MCF 10A (cell line): ENCODE results near the gene GSAP. TPM values are rescaled to one million over a fixed set of nuclear protein-coding genes. Genes with fewer than 3 reads are reported as not detected.

Experiments used
- BruUV-seq: library from RNA; stranded (reverse); fragments of 400-500 nt; replicated peaks from 2 replicates; lab custom pipeline; 2021; lab: Mats Ljungman, UMichigan
- CTCF ChIA-PET: fragments of 300-600 bp; sonication (Branson Sonifier 250); formaldehyde crosslinking; extraction: SDS; loops from one replicate; lab custom pipeline; 2021; ENCODE audit warnings: antibody characterized with exemption, inconsistent platforms; lab: Yijun Ruan, JAX
- POLR2A ChIA-PET: fragments of 300-600, 350-650 bp; sonication (Branson Sonifier 250); formaldehyde crosslinking; extraction: SDS; loops from one replicate; lab custom pipeline; 2020; ENCODE audit warnings: antibody characterized with exemption, inconsistent platforms; lab: Yijun Ruan, JAX
- DNase-seq: peaks from one replicate; pipeline ENCODE4 v3.0.0-alpha.2; 2018; ENCODE audit not compliant: unreplicated experiment
- H3K27ac Mint-ChIP-seq: one replicate; pipeline ENCODE4 v1.8.0; 2022; ENCODE audit warnings: mild to moderate bottlenecking, low read depth, mixed read lengths; ENCODE audit not compliant: unreplicated experiment
- H3K27me3 Mint-ChIP-seq: one replicate; pipeline ENCODE4 v1.8.0; 2022; ENCODE audit warnings: mixed read lengths; ENCODE audit not compliant: insufficient read depth, unreplicated experiment
- H3K36me3 Mint-ChIP-seq: one replicate; pipeline ENCODE4 v1.8.0; 2022; ENCODE audit warnings: mild to moderate bottlenecking, moderate library complexity, mixed read lengths; ENCODE audit not compliant: insufficient read depth, unreplicated experiment
- H3K4me1 Mint-ChIP-seq: one replicate; pipeline ENCODE4 v1.8.0; 2022; ENCODE audit warnings: mixed read lengths; ENCODE audit not compliant: insufficient read depth, unreplicated experiment
- H3K4me3 Mint-ChIP-seq: one replicate; pipeline ENCODE4 v1.8.0; 2022; ENCODE audit warnings: mild to moderate bottlenecking, moderate library complexity, mixed read lengths; ENCODE audit not compliant: unreplicated experiment
- H3K9me3 Mint-ChIP-seq: one replicate; pipeline ENCODE4 v1.8.0; 2022; ENCODE audit warnings: mixed read lengths; ENCODE audit not compliant: unreplicated experiment
- CTCF ChIP-seq: fragments of 200-600 bp; IDR thresholded peaks from one replicate; pipeline ENCODE4 v1.8.0; 2022; ENCODE audit warnings: antibody characterized with exemption, mild to moderate bottlenecking; ENCODE audit not compliant: unreplicated experiment
- intact Hi-C: fragments of 100-400 bp; cut with micrococcal nuclease; formaldehyde crosslinking; loops from 2 replicates; pipeline ENCODE4 v1.14.1; 2022
- total RNA-seq: library from RNA; stranded (reverse); gene quantifications from 2 replicates; pipeline ENCODE4 v1.2.3, GENCODE V29; 2022

Gene GSAP
- total RNA-seq, 1 experiment from 2014 or later, result 13.7 TPM

GRCh38 chr7:77382532-77382931, 33.6 kb downstream of the GSAP start:
- H3K4me1 Mint-ChIP-seq, result peaks cover 7% of the 10 kb centered on the region
- no peaks in the 10 kb centered on the region for H3K9me3 Mint-ChIP-seq
- no peak for TF ChIP-seq CTCF
- no peak overlapping the region for H3K27ac Mint-ChIP-seq
- no peaks in the 10 kb centered on the region for H3K27me3 Mint-ChIP-seq
- H3K4me3 Mint-ChIP-seq, result no peak overlapping the region
- ChIA-PET POLR2A (no interaction called here), CTCF (no interaction called here)
- BruUV-seq, result no TSS peak
- H3K36me3 Mint-ChIP-seq, result peaks cover 13% of the 10 kb centered on the region
- DNase-seq, result no peak
- intact Hi-C loops, result no loop called here

- H3K9me3 Mint-ChIP-seq, result no peaks in the 10 kb centered on the region
Measured at GRCh38 chr7:77378584-77378983, 37.6 kb downstream of the GSAP start.

GRCh38 chr7:77370606-77371005, 45.5 kb downstream of the GSAP start:
- Mint-ChIP-seq H3K36me3 (no peaks in the 10 kb centered on the region), H3K4me1 (no peaks in the 10 kb centered on the region), H3K27ac (no peak overlapping the region), H3K9me3 (peaks cover 8% of the 10 kb centered on the region), H3K27me3 (no peaks in the 10 kb centered on the region), H3K4me3 (no peak overlapping the region)
- CTCF ChIA-PET, result interaction anchor here (0.6 to 1.6 kb wide), 6 partner anchors 11 to 281 kb away, joined by 3 to 7 read pairs (median 3); no protein-coding TSS in a partner anchor
- no peak for TF ChIP-seq CTCF
- intact Hi-C loops, result no loop called here
- DNase-seq, result no peak
- no TSS peak for BruUV-seq
- POLR2A ChIA-PET, result interaction anchor here (0.7 kb wide), 1 partner anchor 9 kb away, joined by 4 read pairs; no protein-coding TSS in a partner anchor

More at GRCh38 chr7:77378584-77378983, 37.6 kb downstream of the GSAP start:
- peaks cover 17% of the 10 kb centered on the region for H3K36me3 Mint-ChIP-seq
- no peaks in the 10 kb centered on the region for H3K27me3 Mint-ChIP-seq
- BruUV-seq, result no TSS peak
- no peak overlapping the region for H3K27ac Mint-ChIP-seq
- intact Hi-C loops, result no loop called here
- H3K4me1 Mint-ChIP-seq, result peaks cover 7% of the 10 kb centered on the region
- no peak for TF ChIP-seq CTCF
- CTCF ChIA-PET, result no interaction called here
- no peak for DNase-seq
- no peak overlapping the region for H3K4me3 Mint-ChIP-seq
- POLR2A ChIA-PET, result no interaction called here

- H3K4me3 Mint-ChIP-seq, result no peak overlapping the region
- ChIA-PET CTCF (interaction anchor here (1.1 to 1.2 kb wide), 2 partner anchors 40 to 180 kb away, joined by 3 read pairs; no protein-coding TSS in a partner anchor), POLR2A (interaction anchor here (1.0 kb wide), 1 partner anchor 176 kb away, joined by 3 read pairs; no protein-coding TSS in a partner anchor)
- H3K9me3 Mint-ChIP-seq, result peaks cover 8% of the 10 kb centered on the region
- no peak for TF ChIP-seq CTCF
- no peaks in the 10 kb centered on the region for H3K4me1 Mint-ChIP-seq
- H3K27ac Mint-ChIP-seq, result no peak overlapping the region
- no peaks in the 10 kb centered on the region for H3K36me3 Mint-ChIP-seq
- no peaks in the 10 kb centered on the region for H3K27me3 Mint-ChIP-seq
- intact Hi-C loops, result no loop called here
- no peak for DNase-seq
- BruUV-seq, result no TSS peak
Measured at GRCh38 chr7:77368974-77369373, 47.2 kb downstream of the GSAP start.
